ENCODE data around the gene NDFIP2. TPM values are rescaled to one million over a fixed set of nuclear protein-coding genes. Genes with fewer than 3 reads are reported as not detected.

The NDFIP2 gene
- total RNA-seq, 4 donors from 2014 or later: 21.8 to 47.8 (median 31.9) TPM

DNA sequence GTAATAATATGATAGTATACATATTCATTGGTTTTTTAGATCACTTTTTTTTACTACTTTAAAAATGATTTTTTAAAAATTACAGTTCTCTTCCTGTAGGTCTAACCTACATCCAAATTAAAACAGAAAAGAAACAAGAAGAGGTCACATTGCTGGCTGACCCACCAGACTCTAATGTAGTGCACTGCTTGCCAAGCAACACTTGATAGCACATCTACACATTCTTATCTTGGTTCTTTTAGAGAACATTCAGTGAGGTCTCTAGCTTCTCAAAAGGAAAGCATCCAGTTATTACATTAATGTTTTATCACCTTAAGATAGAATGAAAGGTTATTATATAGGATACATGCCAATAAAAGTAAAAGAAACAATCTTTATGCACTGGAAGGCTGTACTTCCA lies 35.6 kb downstream of the NDFIP2 start:
- no peak for TF ChIP-seq POLR2A (IDR thresholded peaks at IDR 0.05)
- TF ChIP-seq, protein P1, sequence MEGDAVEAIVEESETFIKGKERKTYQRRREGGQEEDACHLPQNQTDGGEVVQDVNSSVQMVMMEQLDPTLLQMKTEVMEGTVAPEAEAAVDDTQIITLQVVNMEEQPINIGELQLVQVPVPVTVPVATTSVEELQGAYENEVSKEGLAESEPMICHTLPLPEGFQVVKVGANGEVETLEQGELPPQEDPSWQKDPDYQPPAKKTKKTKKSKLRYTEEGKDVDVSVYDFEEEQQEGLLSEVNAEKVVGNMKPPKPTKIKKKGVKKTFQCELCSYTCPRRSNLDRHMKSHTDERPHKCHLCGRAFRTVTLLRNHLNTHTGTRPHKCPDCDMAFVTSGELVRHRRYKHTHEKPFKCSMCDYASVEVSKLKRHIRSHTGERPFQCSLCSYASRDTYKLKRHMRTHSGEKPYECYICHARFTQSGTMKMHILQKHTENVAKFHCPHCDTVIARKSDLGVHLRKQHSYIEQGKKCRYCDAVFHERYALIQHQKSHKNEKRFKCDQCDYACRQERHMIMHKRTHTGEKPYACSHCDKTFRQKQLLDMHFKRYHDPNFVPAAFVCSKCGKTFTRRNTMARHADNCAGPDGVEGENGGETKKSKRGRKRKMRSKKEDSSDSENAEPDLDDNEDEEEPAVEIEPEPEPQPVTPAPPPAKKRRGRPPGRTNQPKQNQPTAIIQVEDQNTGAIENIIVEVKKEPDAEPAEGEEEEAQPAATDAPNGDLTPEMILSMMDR (IDR thresholded peaks at IDR 0.05 in 4 of 5, conservative IDR thresholded peaks at IDR 0.05 in 1 of 5): no peak
- Histone ChIP-seq H3K36me3 (peaks cover 0 to 9% of the 10 kb centered on the region in 2 donors), H3K4me1 (peaks cover 4 to 20% of the 10 kb centered on the region in 2 donors), H3K4me3 (no peak overlapping the region), H3K27me3 (no peaks in the 10 kb centered on the region), H3K27ac (no peak overlapping the region), H3K9me3 (no peaks in the 10 kb centered on the region)
- in situ Hi-C loops (cut with MboI; ENCODE audit: low sequenced_read_pairs in 4 of 4): no loop called here
- no peak for DNase-seq
- no peak for ATAC-seq
- intact Hi-C loops (cut with DNase I; ENCODE audit: low total_unique reads): no loop called here

DNA sequence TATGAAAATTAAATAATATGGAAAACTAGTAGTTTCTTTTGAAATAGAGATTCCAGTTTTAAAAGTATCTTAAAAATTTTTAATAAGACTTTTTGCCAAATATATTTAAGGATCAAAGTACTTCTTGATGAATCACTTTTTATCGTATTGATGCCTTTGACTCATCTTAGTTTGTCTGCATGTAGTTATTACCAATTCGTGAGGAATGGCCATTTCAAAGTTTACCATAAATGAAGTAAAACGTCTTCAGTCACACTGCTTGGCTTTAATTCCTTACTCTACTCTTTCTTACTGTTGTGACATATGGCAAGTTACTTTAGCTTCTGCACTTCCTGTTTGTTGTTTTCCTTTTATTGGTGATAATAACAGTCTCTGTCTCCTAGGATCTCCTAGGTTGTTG lies 38.3 kb downstream of the NDFIP2 start:
- intact Hi-C loops (cut with DNase I; ENCODE audit: low total_unique reads): no loop called here
- DNase-seq (no peak), ATAC-seq (no peak)
- in situ Hi-C loops (cut with MboI; ENCODE audit: low sequenced_read_pairs in 4 of 4): no loop called here
- H3K9me3 ChIP-seq: no peaks in the 10 kb centered on the region
- TF ChIP-seq, protein P1 (IDR thresholded peaks at IDR 0.05 in 4 of 5, conservative IDR thresholded peaks at IDR 0.05 in 1 of 5): no peak
- TF ChIP-seq POLR2A (IDR thresholded peaks at IDR 0.05): no peak
- H3K4me3 ChIP-seq: no peak overlapping the region
- peaks cover 0 to 15% of the 10 kb centered on the region in 2 donors for H3K36me3 ChIP-seq
- no peak overlapping the region for H3K27ac ChIP-seq
- peaks cover 9 to 28% of the 10 kb centered on the region in 2 donors for H3K4me1 ChIP-seq
- H3K27me3 ChIP-seq: no peaks in the 10 kb centered on the region

DNA sequence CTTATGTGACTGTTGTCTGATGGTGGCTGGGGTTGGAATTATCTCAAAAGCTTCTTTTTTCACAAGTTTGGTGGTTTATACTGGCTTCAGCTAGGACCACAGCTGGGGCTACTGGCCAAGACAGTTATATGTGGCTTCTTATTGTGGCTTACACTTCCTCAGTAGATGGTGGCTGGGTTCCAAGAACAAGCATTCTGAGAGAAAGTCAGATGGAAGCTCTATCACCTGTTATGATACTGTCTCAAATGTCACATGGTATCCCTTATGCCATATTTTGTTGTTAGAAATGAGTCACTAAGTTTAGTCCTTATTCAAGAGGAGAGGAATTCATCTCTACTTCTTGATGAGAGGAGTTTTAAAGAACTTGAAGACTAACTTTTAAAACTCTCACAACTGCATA lies 41.6 kb downstream of the NDFIP2 start:
- peak in 1 of 2 donors; percentile 26 for DNase-seq
- Histone ChIP-seq H3K27ac (peak overlapping the region; percentile 38 to 58 (median 40)), H3K27me3 (no peaks in the 10 kb centered on the region), H3K4me1 (peaks cover 6 to 8% of the 10 kb centered on the region in 2 donors), H3K4me3 (no peak overlapping the region), H3K9me3 (no peaks in the 10 kb centered on the region), H3K36me3 (peaks cover 0 to 20% of the 10 kb centered on the region in 2 donors)
- peak; percentile 65 to 80 for ATAC-seq
- intact Hi-C loops (cut with DNase I; ENCODE audit: low total_unique reads): no loop called here
- in situ Hi-C loops (cut with MboI; ENCODE audit: low sequenced_read_pairs in 4 of 4): no loop called here
- TF ChIP-seq POLR2A (IDR thresholded peaks at IDR 0.05): no peak
- TF ChIP-seq, protein P1 (IDR thresholded peaks at IDR 0.05 in 4 of 5, conservative IDR thresholded peaks at IDR 0.05 in 1 of 5): no peak

DNA sequence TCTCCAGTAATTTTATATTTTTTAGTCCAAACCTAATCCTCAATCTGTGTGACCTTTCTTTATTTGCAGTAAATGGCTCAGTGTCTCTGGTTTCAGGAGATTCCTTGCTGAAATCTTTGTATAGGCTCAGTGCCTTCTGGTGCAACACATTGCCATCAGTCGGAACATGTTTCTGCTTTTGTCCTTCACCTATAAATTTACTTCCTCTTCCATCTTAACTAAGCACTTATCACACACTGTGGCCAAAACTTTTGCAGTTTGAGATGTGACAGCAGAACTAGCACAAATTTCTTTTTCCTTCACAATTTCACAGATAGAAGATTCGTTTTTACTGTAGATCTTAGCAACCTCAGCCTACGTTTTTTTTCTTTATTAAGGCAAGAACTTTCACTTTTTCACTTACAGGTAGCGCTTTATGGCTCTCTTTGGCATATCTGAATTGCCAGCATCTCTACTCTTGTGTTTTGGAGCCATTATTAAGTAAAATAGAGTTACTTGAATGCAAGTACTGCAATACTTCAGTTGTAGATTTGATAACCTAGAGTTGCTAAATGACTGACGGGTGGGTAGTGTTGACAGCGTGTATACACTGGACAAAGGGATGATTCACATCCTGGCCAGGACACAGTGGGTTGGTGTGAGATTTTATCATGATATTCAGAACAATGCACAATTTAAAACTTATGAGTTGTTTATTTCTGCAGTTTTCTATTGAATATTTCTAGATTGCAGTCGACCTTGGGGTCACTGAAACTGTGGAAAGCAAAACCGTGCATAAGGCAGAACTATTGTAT lies 44.3 kb downstream of the NDFIP2 start:
- Histone ChIP-seq H3K27me3 (no peaks in the 10 kb centered on the region), H3K4me3 (no peak overlapping the region), H3K4me1 (peaks cover 6 to 8% of the 10 kb centered on the region in 2 donors), H3K36me3 (peaks cover 0 to 20% of the 10 kb centered on the region in 2 donors), H3K27ac (no peak overlapping the region), H3K9me3 (no peaks in the 10 kb centered on the region)
- DNase-seq: no peak
- in situ Hi-C loops (cut with MboI; ENCODE audit: low sequenced_read_pairs in 4 of 4) (loop anchor here in 1 of 4 donors (25.0 kb wide), 1 partner anchor 1388 kb away; no protein-coding TSS in a partner anchor), intact Hi-C loops (cut with DNase I; ENCODE audit: low total_unique reads) (no loop called here)
- TF ChIP-seq POLR2A (IDR thresholded peaks at IDR 0.05): no peak
- TF ChIP-seq, protein P1 (IDR thresholded peaks at IDR 0.05 in 4 of 5, conservative IDR thresholded peaks at IDR 0.05 in 1 of 5): no peak
- ATAC-seq: no peak
